ENCODE results near the gene SLC35C1.
A peak's percentile ranks its signal among the peaks of the same experiment; 100 is the strongest.

SLC35C1 gene

GRCh38 chr11:45846974-45847910 lies 42.3 kb downstream of the SLC35C1 start, which contains the start of gene CRY2:
Gene CRY2 (plus strand): TSS chr11:45847475. CDS start chr11:45847491, 16 bp downstream.
- DNase-seq = peak; percentile 98

GRCh38 chr11:45847911-45848316 lies 43.0 kb downstream of the SLC35C1 start:
- no peak for DNase-seq

DNA sequence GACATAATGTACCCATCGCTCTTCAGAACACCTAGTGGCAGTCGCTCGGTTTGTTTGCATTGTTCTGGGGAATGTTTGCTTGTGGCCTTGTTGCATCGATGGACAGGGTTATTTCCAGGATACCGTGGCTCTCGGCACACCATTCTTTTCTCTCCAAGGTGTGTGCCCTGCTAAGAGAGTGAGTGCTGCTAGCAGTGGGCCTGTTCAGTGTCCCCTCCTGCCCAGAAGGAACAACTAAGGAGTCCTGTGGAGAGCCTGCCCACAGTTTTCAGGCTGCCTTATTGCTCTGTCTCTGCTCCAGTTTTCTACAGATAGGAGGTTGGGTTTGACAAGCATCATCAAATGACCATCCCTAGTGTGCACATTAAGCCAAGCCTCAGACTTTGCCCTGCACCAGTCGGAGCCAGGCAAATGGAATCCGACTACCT lies 43.7 kb downstream of the SLC35C1 start:
- no peak for DNase-seq

- DNase-seq = no peak
Measured at GRCh38 chr11:45850446-45850845, 45.5 kb downstream of the SLC35C1 start.

DNA sequence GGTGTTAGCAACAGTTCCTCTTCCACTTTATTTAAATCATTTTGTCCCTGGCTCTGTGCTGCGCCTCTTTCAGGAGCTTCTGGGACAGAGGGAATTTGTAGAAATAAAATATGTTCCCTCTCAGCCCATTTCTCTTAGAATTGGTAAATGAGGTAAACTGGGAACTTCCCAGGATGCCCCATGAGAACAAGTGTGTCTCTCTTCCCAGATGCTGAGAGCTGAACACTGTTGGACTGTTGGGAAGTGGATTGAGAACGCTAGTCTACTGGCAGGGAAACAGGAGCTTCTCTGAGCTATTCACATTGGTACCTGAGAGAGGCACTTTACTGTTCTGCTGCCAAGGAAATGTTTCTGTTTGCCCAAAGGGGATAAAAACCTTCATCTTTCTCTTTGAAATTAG lies 46.3 kb downstream of the SLC35C1 start:
- no peak for DNase-seq

DNA sequence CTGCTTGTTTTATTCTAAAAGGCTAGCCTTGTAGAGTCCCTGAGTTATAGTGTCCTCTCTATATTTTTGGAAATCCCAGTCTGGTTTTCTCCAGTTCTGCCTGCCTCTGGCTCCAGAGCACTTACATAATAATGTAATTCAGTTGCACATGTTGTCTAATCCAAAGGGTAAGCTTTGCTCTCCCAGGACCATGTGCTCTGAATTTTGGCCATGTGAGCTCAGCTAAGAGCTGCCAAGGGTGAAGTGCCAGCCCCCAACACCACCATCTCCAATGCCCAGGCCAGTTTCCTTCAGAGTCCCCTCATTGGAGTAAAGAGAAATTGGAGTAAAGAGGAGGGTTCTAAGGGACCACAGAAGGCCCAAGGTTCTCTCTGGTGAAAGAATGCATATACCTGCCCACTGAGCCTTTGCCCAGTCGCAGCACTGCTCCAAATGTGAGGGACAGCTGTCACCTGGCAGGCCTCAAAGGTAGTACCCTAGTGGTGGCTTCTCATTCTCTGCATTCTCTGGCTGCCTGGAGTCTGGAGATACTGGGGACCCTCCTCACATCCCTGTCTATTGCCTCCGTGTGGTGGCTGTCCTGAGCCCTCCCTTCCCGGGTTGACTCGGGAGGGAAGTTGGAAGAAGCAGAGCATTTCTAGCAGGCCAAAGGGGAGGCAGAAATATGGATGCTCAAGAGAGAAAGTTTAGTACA lies 47.2 kb downstream of the SLC35C1 start:
- DNase-seq = no peak

DNA sequence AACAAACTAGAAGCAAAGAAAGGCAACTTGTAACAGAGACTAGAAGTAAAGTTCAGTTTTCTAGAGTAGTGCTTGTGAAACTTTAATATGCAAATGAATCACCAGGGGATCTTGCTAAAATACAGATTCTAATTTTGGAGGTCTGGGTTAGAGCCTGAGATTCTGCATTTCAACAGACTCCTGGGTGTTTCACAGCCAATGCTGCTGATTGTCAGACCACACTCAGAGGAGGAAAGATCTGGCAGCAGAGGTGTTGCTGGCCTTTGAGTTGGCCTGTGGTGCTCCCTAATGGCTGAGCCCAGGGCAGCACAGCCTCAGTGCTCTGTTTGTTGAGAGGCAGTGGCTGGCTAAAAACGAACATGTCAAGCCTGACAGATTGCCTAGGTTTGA lies 47.8 kb downstream of the SLC35C1 start:
- DNase-seq = no peak

DNA sequence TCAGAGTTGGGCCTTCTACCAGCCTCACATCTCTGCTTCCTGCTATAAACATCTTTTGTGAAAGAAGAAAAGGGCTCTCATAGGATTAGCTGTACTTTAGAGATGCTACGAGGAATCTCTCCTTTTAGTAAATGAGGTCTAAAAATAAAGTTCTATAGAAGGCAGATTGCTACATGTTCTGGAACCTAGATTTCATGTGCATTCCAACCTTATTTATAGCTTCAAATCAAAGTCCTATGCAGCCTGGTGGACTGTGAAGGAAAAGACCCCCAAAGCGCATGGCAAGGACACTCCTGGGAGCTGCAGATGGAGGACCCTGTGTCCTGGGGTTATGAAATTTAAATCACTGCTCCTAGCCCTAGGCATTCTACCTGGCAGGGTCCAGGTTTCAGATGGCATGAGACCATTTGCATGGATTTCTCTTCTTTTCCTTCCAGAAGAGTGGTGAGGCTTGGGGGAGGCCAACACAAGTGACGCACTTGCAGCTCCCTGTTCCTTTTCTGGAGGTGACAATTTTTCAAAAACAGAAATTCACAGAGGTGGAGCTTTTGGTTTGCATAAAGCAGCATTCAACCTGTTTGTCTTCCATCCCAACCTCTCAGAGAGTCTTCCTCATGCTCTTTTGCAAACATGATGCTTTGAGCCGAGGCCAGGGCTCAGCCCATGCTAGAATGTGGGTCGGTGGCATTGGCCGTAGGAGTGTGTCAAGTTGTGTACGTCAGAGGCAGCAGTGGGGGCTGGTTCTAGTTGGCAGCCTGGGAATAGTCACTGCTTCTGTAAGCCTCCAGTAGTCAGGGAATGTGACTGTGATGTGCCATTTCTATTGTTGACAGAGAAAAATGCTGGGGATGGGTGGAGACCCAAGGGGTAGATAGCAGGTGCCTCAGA lies 48.6 kb downstream of the SLC35C1 start:
- DNase-seq = no peak

DNA sequence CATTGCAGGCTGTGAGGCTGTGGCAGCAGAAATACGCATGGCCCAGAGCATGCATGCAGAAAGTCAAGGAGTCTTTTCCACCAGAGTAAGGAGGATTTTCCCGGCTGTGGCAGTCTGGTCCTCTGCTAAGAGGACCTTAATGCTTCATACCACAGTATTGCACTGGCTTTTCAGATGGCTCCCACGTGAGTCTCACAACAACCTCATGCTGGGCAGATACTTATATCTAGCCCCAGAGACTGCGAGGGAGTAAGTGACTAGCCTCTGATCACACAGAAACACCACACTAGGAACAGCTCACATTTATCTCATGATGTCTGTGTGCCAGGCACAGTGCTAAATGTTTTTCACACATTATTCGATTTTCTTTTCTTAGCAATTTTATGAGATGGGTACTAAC lies 50.4 kb downstream of the SLC35C1 start:
- no peak for DNase-seq

GRCh38 chr11:45856044-45856468 lies 51.1 kb downstream of the SLC35C1 start:
- DNase-seq = no peak

DNA sequence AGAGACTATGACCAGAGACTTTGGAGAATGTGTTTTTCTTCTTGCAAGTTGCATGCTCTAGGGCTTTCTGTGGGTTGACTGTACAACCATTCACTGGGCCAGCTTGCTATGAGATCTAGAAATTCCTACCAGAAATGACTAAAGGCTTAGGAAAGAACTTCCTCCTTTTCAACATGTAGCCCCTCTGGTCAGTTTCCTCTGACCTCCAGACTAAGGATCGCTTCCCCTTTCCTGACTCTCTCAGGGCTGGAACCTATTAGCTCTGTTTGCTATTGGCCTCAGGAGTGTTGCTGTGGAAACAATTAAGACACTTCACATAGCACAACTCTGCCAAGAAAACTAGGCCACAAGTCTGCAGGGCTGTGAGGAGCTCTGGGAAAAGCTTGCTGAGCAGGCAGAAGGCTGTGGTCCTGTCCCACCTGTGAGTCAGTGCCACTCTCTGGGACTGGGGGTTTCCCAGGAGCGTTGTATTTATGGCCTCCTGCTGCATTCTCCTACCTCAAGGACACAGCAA lies 53.1 kb downstream of the SLC35C1 start:
- DNase-seq = peak; percentile 19

DNA sequence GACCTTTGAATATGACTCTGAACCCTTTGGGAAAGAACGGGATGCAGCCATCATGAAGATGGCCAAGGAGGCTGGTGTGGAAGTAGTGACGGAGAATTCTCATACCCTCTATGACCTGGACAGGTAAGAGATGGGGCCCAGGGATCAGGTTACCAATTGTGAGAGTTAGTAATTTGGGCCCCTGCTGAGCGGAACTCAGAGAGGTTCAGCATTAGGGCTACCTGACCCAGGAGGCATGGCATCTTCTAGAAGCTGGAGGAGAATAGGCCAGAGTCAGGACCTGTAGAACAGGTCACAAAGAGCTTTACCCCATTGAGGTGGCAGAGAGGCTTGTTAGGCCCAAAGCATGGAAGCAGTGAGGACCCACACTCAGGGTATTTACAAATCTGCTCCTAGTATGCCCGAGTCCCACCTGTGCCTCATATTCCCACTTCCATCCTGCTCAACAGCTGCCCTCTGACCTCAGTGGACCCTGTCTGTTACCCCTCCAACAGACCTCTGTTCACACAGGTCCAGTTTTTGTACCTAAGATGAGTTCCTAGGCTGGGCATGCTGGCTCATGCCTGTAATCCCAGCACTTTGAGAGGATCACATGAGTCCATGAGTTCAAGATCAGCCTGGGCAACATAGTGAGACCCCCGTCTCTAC lies 53.9 kb downstream of the SLC35C1 start:
- DNase-seq = no peak

DNA sequence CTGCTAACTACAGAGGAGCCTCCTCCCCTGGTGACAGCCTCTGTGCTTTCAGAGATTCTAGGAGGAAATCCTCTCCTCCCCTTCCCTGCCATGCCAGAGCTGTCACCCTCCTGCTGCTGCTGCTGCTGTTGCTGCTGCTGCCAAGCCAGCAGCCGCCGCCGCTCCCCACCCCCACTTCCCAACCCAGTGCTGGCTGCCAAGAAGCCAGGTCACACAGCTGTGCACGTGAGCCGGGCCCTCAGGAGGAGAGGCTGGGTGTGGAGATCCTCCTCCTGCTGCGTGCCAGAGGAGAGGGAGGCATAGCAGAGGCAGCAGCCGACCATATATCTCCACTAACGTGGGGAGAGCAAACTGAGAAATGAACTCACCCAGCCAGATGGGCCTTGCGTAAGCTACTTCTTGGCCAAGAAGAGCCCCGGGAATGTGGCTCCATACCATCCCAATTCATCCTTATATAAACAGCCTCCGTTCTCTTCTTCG lies 54.8 kb downstream of the SLC35C1 start:
- DNase-seq = peak; percentile 67

DNA sequence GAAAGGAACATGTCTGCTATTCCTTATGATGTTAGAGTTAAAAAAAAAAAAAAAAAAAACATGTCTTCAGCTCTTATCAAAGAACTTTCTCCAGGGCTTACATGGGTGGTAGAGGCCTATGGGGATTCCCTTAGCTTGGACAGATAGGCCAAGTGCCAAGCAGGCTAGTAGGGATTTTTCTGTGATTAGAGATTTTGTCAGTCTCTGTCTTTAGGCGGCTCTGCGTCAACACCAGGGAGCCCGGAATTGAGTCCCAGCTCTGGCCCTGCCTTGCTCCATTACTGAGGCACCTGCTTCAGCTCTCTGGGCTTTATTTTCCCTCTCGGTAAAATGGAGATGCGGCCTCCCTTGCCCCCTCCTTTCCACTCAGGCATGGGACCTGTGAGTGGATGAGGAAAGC lies 55.4 kb downstream of the SLC35C1 start:
- no peak for DNase-seq

- DNase-seq = no peak
Measured at GRCh38 chr11:45860764-45861510, 56.0 kb downstream of the SLC35C1 start.

All from GOT3 (cell line).